HG03108 (cell line): ENCODE results near the gene DHX57.

Source experiments
- ATAC-seq: cut with Tn5 transposase; IDR thresholded peaks from one replicate; pipeline ENCODE4 v1.9.1; 2021; ENCODE audit warnings: moderate library complexity; ENCODE audit not compliant: unreplicated experiment

DHX57 gene

DNA sequence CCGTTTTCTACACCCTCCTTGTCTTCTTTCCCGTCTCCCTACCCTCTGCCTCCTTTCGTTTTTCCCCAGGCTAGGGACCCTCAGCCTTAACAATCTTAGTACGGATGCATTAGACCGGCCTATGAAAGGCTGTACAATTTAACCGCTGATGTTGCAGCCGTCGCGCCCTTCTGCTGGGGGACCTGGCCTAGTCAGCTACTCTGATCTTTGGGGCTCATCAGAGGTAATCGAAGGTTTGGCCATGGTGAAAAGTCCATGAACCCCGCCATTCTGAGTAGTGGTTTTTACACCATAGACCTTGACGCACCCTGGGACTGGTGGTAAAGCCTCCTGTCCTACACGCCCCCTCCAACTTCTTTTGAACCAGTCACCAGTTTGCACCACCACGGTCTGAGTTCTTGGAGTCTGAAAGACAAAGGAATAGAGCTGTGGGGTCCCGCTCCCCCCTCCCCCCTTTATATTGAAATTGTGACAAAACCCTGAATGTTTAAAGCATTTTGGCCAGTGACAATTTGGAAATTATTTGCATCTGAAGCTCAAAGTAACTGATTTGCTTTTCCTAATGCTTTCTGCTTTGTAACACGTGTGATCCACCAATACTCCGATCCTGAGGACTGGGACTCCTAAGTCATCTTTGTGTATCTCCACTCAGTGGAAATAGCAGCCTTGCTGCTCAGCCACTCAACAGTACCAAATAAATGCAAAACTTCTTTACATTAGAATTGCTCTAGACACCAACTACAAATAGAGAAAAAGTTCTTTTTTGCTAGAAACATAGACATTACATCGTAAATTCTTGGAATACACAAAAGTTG lies 123.9 kb downstream of the DHX57 start:
- ATAC-seq: no peak

DNA sequence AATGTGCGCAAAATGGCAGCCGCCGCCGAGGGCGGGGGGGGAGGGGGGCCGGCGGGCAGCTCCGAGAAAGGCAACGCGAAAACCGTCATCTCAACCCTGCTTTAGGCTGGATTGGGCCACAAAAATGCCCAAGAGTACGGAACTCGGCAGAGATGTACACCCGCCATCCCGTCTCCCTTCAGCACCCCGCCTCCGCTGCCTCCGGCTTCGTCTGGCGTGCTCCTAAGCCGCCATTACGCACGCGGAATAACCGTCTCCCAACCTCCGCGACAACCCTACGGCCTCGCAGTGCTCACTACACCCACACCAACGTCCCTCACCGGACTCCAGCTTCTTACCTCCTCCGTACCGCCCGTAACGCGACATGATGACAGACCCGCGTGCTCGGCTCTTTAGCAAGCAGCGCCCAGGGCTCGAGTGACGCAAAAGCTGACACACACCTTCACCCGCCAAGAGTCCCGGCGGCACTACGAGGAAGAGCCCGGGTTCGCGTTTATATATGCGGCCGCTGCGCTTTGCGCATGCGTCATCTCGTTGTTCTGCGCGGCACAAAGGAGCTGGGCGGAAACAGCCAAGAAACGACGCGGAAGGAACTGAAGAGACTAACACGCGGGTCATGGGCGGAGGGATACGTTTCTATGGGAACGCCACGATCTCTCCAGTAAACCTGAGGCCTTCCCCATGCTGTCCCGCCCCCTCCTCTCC lies 124.7 kb downstream of the DHX57 start, which contains the start of gene SRSF7:
Gene SRSF7, minus strand, starts transcription at position 471 of the 705 bp plus-strand sequence. Its CDS starts 105 bp downstream, at position 366.
- ATAC-seq: peak; percentile 79

DNA sequence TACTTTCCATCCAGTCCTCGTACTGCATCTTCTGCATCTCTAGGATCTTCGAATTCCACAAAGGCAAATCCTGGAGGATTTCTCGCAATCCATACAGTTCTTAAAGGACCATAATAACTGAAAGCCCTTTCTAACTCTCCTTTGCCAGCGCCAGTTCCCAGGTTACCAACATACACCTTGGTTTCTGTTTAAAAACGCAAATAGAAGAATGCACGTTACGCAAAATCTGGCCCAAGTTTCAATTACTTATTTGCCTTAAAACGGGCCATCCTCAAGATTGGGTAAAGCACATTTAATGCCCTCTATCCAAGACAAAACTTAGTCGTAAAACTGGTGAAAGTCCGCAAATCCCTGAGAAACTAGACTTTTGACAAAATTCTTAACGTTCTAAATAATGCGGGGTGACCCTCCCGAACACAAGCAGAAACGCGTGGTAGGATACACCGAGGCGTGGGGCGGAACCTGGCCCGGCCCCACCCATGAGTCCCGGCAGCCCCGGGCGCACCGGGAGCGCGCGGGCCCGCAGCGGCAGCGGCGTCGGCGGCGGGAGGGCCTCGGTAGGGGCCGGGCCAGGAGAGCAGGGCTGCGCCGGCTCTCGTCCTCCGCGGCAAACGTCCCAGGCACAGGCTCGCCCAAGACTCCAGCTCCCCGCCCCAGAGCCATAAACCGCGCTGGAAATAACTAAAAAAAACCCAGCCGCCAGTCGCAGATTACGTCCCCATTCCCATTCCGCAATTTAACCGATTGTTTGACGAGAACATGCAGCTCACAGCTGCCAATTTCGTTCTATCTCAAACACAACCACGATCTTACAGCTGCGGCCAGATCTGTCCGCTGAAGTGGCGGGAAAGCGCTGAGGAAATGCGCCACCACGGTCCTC lies 125.5 kb downstream of the DHX57 start:
- peak; percentile 41 for ATAC-seq

DNA sequence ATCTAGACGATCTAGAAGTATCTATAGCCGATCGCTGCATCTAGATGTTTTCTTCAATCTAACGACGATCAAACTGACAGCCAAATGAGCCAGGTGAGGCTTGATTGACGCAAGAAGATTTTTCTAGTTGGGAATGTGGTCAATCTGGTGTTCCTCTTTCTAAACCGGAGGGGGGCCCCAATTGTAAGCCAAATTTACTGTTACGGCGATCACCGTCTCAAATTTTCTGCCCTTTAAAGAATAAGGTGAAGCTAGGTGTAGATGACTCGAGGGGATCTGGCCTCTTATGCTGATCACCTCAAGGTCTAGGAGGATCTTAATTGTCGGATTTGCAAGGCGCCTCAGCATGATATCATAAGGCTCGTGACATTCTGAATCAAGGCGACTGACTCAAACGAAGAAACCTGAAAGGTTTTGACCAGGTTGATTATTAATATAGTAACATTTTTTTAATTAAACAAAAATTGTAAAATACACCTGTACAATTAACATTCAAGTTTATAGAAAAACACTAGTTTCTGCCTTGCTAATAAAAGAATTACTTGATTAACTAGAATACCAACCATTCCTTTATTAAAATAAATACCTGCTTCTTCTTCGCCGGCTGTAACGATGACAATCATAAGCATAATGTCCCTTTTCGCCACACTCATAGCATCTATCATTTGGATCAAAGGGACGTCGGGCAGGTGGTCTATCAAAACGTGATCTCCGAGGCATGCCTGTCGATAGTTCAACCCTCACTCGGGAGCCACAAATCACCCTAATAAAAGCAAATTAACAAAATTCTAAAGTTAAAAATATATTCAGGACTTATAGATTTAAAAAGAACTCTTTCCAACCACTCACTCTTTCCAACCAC lies 126.6 kb downstream of the DHX57 start:
- no peak for ATAC-seq

DNA sequence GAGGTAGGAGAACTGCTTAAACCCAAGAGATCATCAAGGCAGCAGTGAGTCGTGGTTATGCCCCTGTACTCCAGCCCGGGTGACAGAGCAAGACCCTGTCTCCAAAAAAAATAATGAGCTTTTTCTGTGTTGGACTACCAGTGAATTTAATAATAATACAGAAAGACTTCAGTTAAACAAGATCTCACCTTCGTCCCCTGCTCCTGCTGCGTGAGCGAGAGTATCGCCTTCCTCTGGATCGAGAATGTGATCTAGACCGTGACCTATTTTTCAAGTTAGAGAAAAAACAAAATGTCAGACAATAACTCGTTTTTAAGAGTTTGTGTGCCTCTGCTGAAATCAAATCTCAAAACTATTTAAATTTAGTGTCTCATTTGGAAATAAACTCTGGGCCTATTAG lies 127.3 kb downstream of the DHX57 start:
- ATAC-seq: no peak

DNA sequence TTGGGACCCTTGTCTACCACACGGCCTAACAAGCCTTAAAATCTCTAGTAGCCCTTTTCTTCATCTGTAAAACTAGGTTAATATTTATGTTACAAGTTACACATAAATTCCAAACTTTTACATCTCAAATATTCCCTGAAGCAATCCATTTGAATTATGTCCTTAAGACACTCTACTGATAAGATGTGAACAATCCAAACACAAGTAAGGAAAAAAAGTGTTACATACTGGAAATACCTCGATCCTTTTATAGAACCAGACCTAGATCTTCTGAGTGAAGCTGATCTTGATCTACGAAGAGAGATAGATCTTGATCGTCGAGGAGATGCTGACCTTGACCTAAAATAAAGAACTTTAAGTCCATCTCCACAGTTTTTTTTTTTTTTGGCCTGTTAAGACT lies 127.9 kb downstream of the DHX57 start:
- ATAC-seq: no peak
